ENCODE measurements around the gene ADAMTS3.

DNA sequence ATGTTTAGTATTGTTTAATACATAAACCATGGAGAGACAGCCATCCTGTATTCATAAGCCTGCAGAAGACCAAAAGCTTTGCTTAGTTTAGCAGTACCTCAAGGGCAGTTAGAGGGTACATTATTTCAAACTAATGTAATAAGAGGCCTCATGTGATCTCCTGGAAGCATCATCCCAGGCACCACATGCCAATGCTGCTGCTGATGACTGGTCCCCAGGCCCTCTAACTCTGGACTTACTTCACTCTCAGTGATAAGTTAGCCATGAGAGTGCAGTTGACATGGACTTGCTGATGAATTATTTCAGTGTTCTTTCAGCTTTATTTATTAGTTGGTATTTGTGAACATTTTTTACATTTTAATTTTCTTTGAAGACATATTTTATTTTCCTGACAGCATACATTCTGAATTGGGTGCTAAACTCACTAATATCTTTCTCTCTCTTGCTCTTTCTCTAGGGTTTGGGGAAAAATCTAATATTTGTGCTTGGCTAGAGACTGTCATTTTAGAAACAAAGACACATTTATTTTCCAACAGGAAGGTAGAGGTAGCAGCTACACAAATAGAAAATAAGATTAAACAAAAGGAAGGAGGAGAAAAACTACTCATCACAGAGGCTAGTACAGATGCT, 329.4 kb downstream of the ADAMTS3 start:
- no peak for TF ChIP-seq RAD21 (IDR thresholded peaks at IDR 0.05; ENCODE audit: low read depth)
- TF ChIP-seq, protein P1, sequence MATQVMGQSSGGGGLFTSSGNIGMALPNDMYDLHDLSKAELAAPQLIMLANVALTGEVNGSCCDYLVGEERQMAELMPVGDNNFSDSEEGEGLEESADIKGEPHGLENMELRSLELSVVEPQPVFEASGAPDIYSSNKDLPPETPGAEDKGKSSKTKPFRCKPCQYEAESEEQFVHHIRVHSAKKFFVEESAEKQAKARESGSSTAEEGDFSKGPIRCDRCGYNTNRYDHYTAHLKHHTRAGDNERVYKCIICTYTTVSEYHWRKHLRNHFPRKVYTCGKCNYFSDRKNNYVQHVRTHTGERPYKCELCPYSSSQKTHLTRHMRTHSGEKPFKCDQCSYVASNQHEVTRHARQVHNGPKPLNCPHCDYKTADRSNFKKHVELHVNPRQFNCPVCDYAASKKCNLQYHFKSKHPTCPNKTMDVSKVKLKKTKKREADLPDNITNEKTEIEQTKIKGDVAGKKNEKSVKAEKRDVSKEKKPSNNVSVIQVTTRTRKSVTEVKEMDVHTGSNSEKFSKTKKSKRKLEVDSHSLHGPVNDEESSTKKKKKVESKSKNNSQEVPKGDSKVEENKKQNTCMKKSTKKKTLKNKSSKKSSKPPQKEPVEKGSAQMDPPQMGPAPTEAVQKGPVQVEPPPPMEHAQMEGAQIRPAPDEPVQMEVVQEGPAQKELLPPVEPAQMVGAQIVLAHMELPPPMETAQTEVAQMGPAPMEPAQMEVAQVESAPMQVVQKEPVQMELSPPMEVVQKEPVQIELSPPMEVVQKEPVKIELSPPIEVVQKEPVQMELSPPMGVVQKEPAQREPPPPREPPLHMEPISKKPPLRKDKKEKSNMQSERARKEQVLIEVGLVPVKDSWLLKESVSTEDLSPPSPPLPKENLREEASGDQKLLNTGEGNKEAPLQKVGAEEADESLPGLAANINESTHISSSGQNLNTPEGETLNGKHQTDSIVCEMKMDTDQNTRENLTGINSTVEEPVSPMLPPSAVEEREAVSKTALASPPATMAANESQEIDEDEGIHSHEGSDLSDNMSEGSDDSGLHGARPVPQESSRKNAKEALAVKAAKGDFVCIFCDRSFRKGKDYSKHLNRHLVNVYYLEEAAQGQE (IDR thresholded peaks at IDR 0.05; ENCODE audit: low read depth) = no peak
- TF ChIP-seq TCF12 (IDR thresholded peaks at IDR 0.05; ENCODE audit: low read depth) = no peak
- TF ChIP-seq CREB1 (IDR thresholded peaks at IDR 0.05; ENCODE audit: low read depth) = no peak
- TF ChIP-seq YY1 (IDR thresholded peaks at IDR 0.05; ENCODE audit: low read depth) = no peak
- TF ChIP-seq EP300 (IDR thresholded peaks at IDR 0.05; ENCODE audit: borderline replicate concordance) = no peak
- TF ChIP-seq FOXM1 (IDR thresholded peaks at IDR 0.05; ENCODE audit: borderline replicate concordance, low read depth) = no peak
- TF ChIP-seq, protein P2, sequence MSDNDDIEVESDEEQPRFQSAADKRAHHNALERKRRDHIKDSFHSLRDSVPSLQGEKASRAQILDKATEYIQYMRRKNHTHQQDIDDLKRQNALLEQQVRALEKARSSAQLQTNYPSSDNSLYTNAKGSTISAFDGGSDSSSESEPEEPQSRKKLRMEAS (IDR thresholded peaks at IDR 0.05) = no peak
- TF ChIP-seq CEBPB (IDR thresholded peaks at IDR 0.05) = no peak
